Loucy (cell line): ENCODE data around the gene HBD.

Source experiments
- H2AFZ ChIP-seq: fragments of 200-600 bp; sonication (generic); 2 replicates; pipeline ENCODE4 v1.6.0; 2016; ENCODE audit warnings: antibody characterized with exemption, mild to moderate bottlenecking, low read length, moderate library complexity
- H3F3A ChIP-seq: fragments of 200-600 bp; 2 replicates; pipeline ENCODE4 v1.6.0; 2016; ENCODE audit warnings: antibody characterized with exemption, low read depth, mild to moderate bottlenecking
- H3K27me3 ChIP-seq: fragments of 200-600 bp; sonication (generic); 2 replicates; pipeline ENCODE4 v1.6.1; 2014; ENCODE audit warnings: low read length, mild to moderate bottlenecking; ENCODE audit not compliant: insufficient read depth, poor library complexity, severe bottlenecking
- H3K36me3 ChIP-seq: fragments of 200-600 bp; sonication (generic); 2 replicates; pipeline ENCODE4 v1.6.1; 2016; ENCODE audit warnings: low read length; ENCODE audit not compliant: insufficient read depth
- H3K4me1 ChIP-seq: fragments of 200-600 bp; sonication (generic); 2 replicates; pipeline ENCODE4 v1.5.1; 2014; ENCODE audit warnings: low read length, mild to moderate bottlenecking; ENCODE audit not compliant: insufficient read depth, poor library complexity, severe bottlenecking
- H3K4me2 ChIP-seq: fragments of 200-600 bp; sonication (generic); 2 replicates; pipeline ENCODE4 v1.6.0; 2014; ENCODE audit warnings: antibody characterized with exemption, low read length, low read depth, mild to moderate bottlenecking; ENCODE audit not compliant: poor library complexity, severe bottlenecking
- H3K4me3 ChIP-seq: fragments of 200-600 bp; sonication (generic); 2 replicates; pipeline ENCODE4 v1.5.1; 2014; ENCODE audit warnings: low read length, mild to moderate bottlenecking, mixed read lengths; ENCODE audit not compliant: poor library complexity, severe bottlenecking
- H3K79me2 ChIP-seq: fragments of 200-600 bp; sonication (generic); 2 replicates; pipeline ENCODE4 v1.6.1; 2014; ENCODE audit warnings: low read length; ENCODE audit not compliant: insufficient read depth
- H3K9ac ChIP-seq: fragments of 200-600 bp; sonication (generic); 2 replicates; pipeline ENCODE4 v1.6.0; 2014; ENCODE audit warnings: mild to moderate bottlenecking, low read depth, low read length, moderate library complexity; ENCODE audit not compliant: poor library complexity, severe bottlenecking
- H3K9me2 ChIP-seq: fragments of 200-600 bp; sonication (generic); replicated peaks from 2 replicates; pipeline ENCODE4 v1.6.1; 2016; ENCODE audit warnings: low read depth, low read length, mixed read lengths
- H3K9me3 ChIP-seq: fragments of 200-600 bp; sonication (generic); 2 replicates; pipeline ENCODE4 v1.6.1; 2014; ENCODE audit warnings: mild to moderate bottlenecking, antibody characterized with exemption, low read length, low read depth; ENCODE audit not compliant: insufficient read depth
- H4K20me1 ChIP-seq: fragments of 200-600 bp; sonication (generic); 2 replicates; pipeline ENCODE4 v1.6.0; 2014; ENCODE audit warnings: antibody characterized with exemption, low read length, mild to moderate bottlenecking; ENCODE audit not compliant: insufficient read depth, poor library complexity, severe bottlenecking
- CTCF ChIP-seq: fragments of 200-600 bp; sonication (generic); conservative IDR thresholded peaks from 2 replicates; pipeline ENCODE4 v1.5.1; 2014; ENCODE audit warnings: mild to moderate bottlenecking, antibody characterized with exemption, low read length
- EZH2phosphoT487 ChIP-seq: fragments of 200-600 bp; IDR thresholded peaks from 2 replicates; pipeline ENCODE4 v1.6.1; 2018; ENCODE audit warnings: antibody characterized with exemption, mild to moderate bottlenecking, moderate library complexity, borderline replicate concordance

HBD gene

GRCh38 chr11:5279471-5280090 lies 45.3 kb upstream of the HBD start:
- H4K20me1 ChIP-seq: no peaks in the 10 kb centered on the region
- no peak overlapping the region for H2AFZ ChIP-seq
- no peaks in the 10 kb centered on the region for H3K79me2 ChIP-seq
- no peak overlapping the region for H3K9ac ChIP-seq
- no peaks in the 10 kb centered on the region for H3K36me3 ChIP-seq
- no peaks in the 10 kb centered on the region for H3F3A ChIP-seq
- H3K4me2 ChIP-seq: no peak overlapping the region
- H3K4me3 ChIP-seq: no peak overlapping the region
- H3K9me2 ChIP-seq: no peaks in the 10 kb centered on the region
- no peaks in the 10 kb centered on the region for H3K9me3 ChIP-seq
- no peak for TF ChIP-seq EZH2phosphoT487
- no peak for TF ChIP-seq CTCF
- H3K27me3 ChIP-seq: no peaks in the 10 kb centered on the region
- H3K4me1 ChIP-seq: no peaks in the 10 kb centered on the region

- TF ChIP-seq EZH2phosphoT487: no peak
- TF ChIP-seq CTCF: no peak
- Histone ChIP-seq H3K9ac (no peak overlapping the region), H4K20me1 (no peaks in the 10 kb centered on the region), H3K9me3 (no peaks in the 10 kb centered on the region), H3K27me3 (no peaks in the 10 kb centered on the region), H3K4me3 (no peak overlapping the region), H3K9me2 (no peaks in the 10 kb centered on the region), H2AFZ (no peak overlapping the region), H3K4me2 (no peak overlapping the region), H3K36me3 (no peaks in the 10 kb centered on the region), H3K79me2 (no peaks in the 10 kb centered on the region), H3K4me1 (no peaks in the 10 kb centered on the region), H3F3A (no peaks in the 10 kb centered on the region)
These were observed 43.6 kb upstream of the HBD start for GRCh38 chr11:5277807-5278382.

- Histone ChIP-seq H3K36me3 (no peaks in the 10 kb centered on the region), H3F3A (no peaks in the 10 kb centered on the region), H3K9ac (no peak overlapping the region), H2AFZ (no peak overlapping the region), H4K20me1 (no peaks in the 10 kb centered on the region), H3K4me2 (no peak overlapping the region), H3K9me2 (no peaks in the 10 kb centered on the region), H3K4me3 (no peak overlapping the region), H3K27me3 (no peaks in the 10 kb centered on the region), H3K79me2 (no peaks in the 10 kb centered on the region), H3K4me1 (no peaks in the 10 kb centered on the region), H3K9me3 (no peaks in the 10 kb centered on the region)
- TF ChIP-seq EZH2phosphoT487: no peak
- no peak for TF ChIP-seq CTCF
These were observed 42.4 kb upstream of the HBD start for GRCh38 chr11:5276697-5277096.
